Gastrocnemius medialis (tissue), 4 donors: ENCODE results near the gene MLPH. TPM values are rescaled to one million over a fixed set of nuclear protein-coding genes. Genes with fewer than 3 reads are reported as not detected.

Source experiments
- ATAC-seq, 2 donors: fragments of 150-250 bp; one replicate each; pipeline ENCODE4 v1.9.1; 2016
- DNase-seq, 2 donors: peaks; one replicate each; pipeline ENCODE4 v3.0.0-alpha.2; 2019
- H3K27ac ChIP-seq, 4 donors: fragments of 200-600 bp; sonication (generic); 1 replicate in 1 of 4; 2 replicates in 3 of 4; pipeline ENCODE4 v1.5.1; 2016 to 2018; ENCODE audit warnings: mild to moderate bottlenecking in 2 of 4, moderate library complexity in 1 of 4
- H3K27me3 ChIP-seq, 3 donors: fragments of 200-600 bp; sonication (generic) in 2 of 3; 1 replicate in 1 of 3; 2 replicates in 2 of 3; pipeline versions ENCODE4 v1.5.1 to v1.6.0; 2016 to 2019; ENCODE audit warnings: mild to moderate bottlenecking in 1 of 3, moderate library complexity in 1 of 3
- H3K36me3 ChIP-seq, 2 donors: fragments of 200-600 bp; sonication (generic) in 1 of 2; one replicate each; pipeline ENCODE4 v1.5.1; 2017 to 2018
- H3K4me1 ChIP-seq, 2 donors: fragments of 200-600 bp; sonication (generic) in 1 of 2; one replicate each; pipeline ENCODE4 v1.5.1; 2016 to 2017; ENCODE audit warnings: mild to moderate bottlenecking in 2 of 2
- H3K4me3 ChIP-seq, 4 donors: fragments of 200-600 bp; sonication (generic) in 3 of 4; 1 replicate in 1 of 4; 2 replicates in 3 of 4; pipeline ENCODE4 v1.5.1; 2016 to 2019; ENCODE audit warnings: mild to moderate bottlenecking in 2 of 4
- H3K9me3 ChIP-seq, 3 donors: fragments of 200-600 bp; sonication (generic) in 2 of 3; 1 replicate in 1 of 3; 2 replicates in 2 of 3; pipeline ENCODE4 v1.5.1; 2016 to 2019
- CTCF ChIP-seq, 5 experiments: fragments of 450-650 bp in 3 of 5; fragments of 200-600 bp in 2 of 5; sonication (generic) in 2 of 5; IDR thresholded peaks in 4 of 5; conservative IDR thresholded peaks in 1 of 5; 1 replicate in 4 of 5; 2 replicates in 1 of 5; pipeline ENCODE4 v1.5.1; 2016 to 2019; ENCODE audit warnings: antibody characterized with exemption in 5 of 5, mild to moderate bottlenecking in 3 of 5, moderate library complexity in 3 of 5
- POLR2A ChIP-seq, 2 donors: fragments of 450-650 bp; IDR thresholded peaks; one replicate each; pipeline ENCODE4 v1.6.1; 2017; ENCODE audit warnings: antibody characterized with exemption in 2 of 2, mild to moderate bottlenecking in 2 of 2, moderate library complexity in 2 of 2
- in situ Hi-C, 4 donors: fragments of 200-750 bp; cut with MboI; loops; one replicate each; pipeline versions ENCODE4 v1.15.0 to v1.8.0; 2017; ENCODE audit warnings: low sequenced_read_pairs in 4 of 4
- intact Hi-C: fragments of 100-400 bp; cut with DNase I; formaldehyde crosslinking; loops from one replicate; pipeline ENCODE4 v1.15.1; 2023; ENCODE audit warnings: low total_unique reads
- total RNA-seq, 4 donors: library from RNA; depleted of rRNA; stranded (reverse); fragments of >200 nt; gene quantifications; one replicate each; pipeline versions ENCODE4 v1.1.0 to v1.2.3, GENCODE V29; 2016

MLPH gene
- total RNA-seq, 4 donors from 2014 or later: 6.5 to 8.7 (median 7.2) TPM

DNA sequence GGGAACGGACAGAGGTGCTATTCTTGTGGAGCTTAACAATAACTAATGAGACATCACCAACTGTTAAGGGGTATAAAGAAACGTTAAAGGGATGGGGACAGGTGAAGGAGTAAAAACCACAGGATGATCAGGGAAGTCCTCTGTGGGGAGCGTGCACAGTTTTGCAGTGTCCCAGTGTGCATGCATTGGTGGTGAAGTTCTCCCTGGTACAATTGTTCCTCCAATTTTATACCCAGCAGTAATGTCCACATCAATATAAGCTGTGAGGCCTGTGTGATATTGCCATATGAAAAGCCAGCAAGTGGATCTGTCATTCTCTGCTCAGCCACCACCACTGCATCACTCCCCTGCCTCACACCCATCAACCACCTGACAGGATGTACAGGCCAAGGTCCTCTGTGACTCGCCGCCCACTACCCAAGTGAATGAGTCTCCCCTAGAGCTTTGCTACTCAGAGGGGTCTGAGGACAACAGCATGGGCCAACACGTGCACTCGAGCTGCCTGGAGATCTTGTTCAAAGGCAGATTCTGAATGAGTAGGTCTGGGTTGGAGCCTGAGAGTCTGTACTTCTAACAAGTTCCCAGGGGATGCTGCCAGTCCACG is 4.6 kb downstream of the MLPH start:
- peaks cover 0 to 10% of the 10 kb centered on the region in 2 donors for H3K4me1 ChIP-seq
- H3K4me3 ChIP-seq: peak overlapping the region in 1 of 4 donors; percentile 13
- DNase-seq: no peak
- no peak overlapping the region for H3K27ac ChIP-seq
- in situ Hi-C loops (no loop called here), intact Hi-C loops (no loop called here)
- H3K27me3 ChIP-seq: peaks cover 0 to 2% (median 0%) of the 10 kb centered on the region in 3 donors
- peaks cover 0 to 14% (median 4%) of the 10 kb centered on the region in 3 donors for H3K9me3 ChIP-seq
- no peaks in the 10 kb centered on the region for H3K36me3 ChIP-seq
- no peak for TF ChIP-seq POLR2A (IDR thresholded peaks at IDR 0.05)
- no peak for TF ChIP-seq CTCF (IDR thresholded peaks at IDR 0.05 in 4 of 5, conservative IDR thresholded peaks at IDR 0.05 in 1 of 5)
- ATAC-seq: no peak

GRCh38 chr2:237492137-237492890 is 5.3 kb downstream of the MLPH start:
- TF ChIP-seq CTCF (IDR thresholded peaks at IDR 0.05 in 4 of 5, conservative IDR thresholded peaks at IDR 0.05 in 1 of 5): no peak
- TF ChIP-seq POLR2A (IDR thresholded peaks at IDR 0.05): no peak

GRCh38 chr2:237494066-237494465 is 7.0 kb downstream of the MLPH start:
- Histone ChIP-seq H3K4me1 (no peaks in the 10 kb centered on the region), H3K36me3 (no peaks in the 10 kb centered on the region)
- in situ Hi-C loops: no loop called here

More at GRCh38 chr2:237492137-237492890, 5.3 kb downstream of the MLPH start:
- no peak for DNase-seq
- no peak for ATAC-seq
- in situ Hi-C loops (no loop called here), intact Hi-C loops (no loop called here)
- H3K36me3 ChIP-seq: no peaks in the 10 kb centered on the region
- H3K27me3 ChIP-seq: peaks cover 0 to 2% (median 0%) of the 10 kb centered on the region in 3 donors
- peaks cover 0 to 3% of the 10 kb centered on the region in 2 donors for H3K4me1 ChIP-seq
- peaks cover 0 to 14% (median 4%) of the 10 kb centered on the region in 3 donors for H3K9me3 ChIP-seq
- no peak overlapping the region for H3K4me3 ChIP-seq
- no peak overlapping the region for H3K27ac ChIP-seq

GRCh38 chr2:237495521-237496117 is 8.6 kb downstream of the MLPH start:
- Histone ChIP-seq H3K36me3 (no peaks in the 10 kb centered on the region), H3K9me3 (peaks cover 0 to 14% (median 4%) of the 10 kb centered on the region in 3 donors), H3K4me3 (no peak overlapping the region), H3K4me1 (no peaks in the 10 kb centered on the region), H3K27ac (no peak overlapping the region), H3K27me3 (peaks cover 0 to 2% (median 0%) of the 10 kb centered on the region in 3 donors)
- ATAC-seq (no peak), DNase-seq (no peak)
- in situ Hi-C loops: no loop called here
- no peak for TF ChIP-seq POLR2A (IDR thresholded peaks at IDR 0.05)
- no peak for TF ChIP-seq CTCF (IDR thresholded peaks at IDR 0.05 in 4 of 5, conservative IDR thresholded peaks at IDR 0.05 in 1 of 5)
- intact Hi-C loops: no loop called here

More at GRCh38 chr2:237494066-237494465, 7.0 kb downstream of the MLPH start:
- no peak for ATAC-seq
- DNase-seq: no peak
- Histone ChIP-seq H3K27ac (no peak overlapping the region), H3K27me3 (peaks cover 0 to 2% (median 0%) of the 10 kb centered on the region in 3 donors), H3K9me3 (peaks cover 0 to 14% (median 4%) of the 10 kb centered on the region in 3 donors), H3K4me3 (no peak overlapping the region)
- TF ChIP-seq CTCF (IDR thresholded peaks at IDR 0.05 in 4 of 5, conservative IDR thresholded peaks at IDR 0.05 in 1 of 5) (no peak), POLR2A (IDR thresholded peaks at IDR 0.05) (no peak)
- intact Hi-C loops: no loop called here
